H1 (cell line): ENCODE results near the gene PLEKHH3. TPM values are rescaled to one million over a fixed set of nuclear protein-coding genes. Genes with fewer than 3 reads are reported as not detected.

Experiments
- CTCF ChIA-PET: fragments of 300-600 bp; sonication (Branson Sonifier 250); formaldehyde crosslinking; loops from one replicate; lab custom pipeline; 2021; ENCODE audit not compliant: partially characterized antibody; lab: Charles Lee
- POLR2A ChIA-PET: fragments of 300-600 bp; sonication (Branson Sonifier 250); formaldehyde crosslinking; loops from one replicate; lab custom pipeline; 2021; ENCODE audit warnings: inconsistent platforms; ENCODE audit not compliant: partially characterized antibody; lab: Charles Lee
- DNase-seq, 2 experiments: peaks; one replicate each; pipeline versions ENCODE4 v3.0.0 to v3.0.0-alpha.2; 2010 to 2022; ENCODE audit warnings: low spot score in 2 of 2, low read depth in 1 of 2, mixed read lengths in 1 of 2
- FAIRE-seq: peaks from 2 replicates; lab custom pipeline; 2011; peaks lifted over from hg19 to GRCh38; lab: Jason Lieb, UNC
- H2AFZ ChIP-seq: 2 replicates; pipeline ENCODE4 v1.8.1; 2012; ENCODE audit warnings: low read length, inconsistent platforms
- H2AK5ac ChIP-seq: 2 replicates; pipeline ENCODE4 v1.6.1; 2013; ENCODE audit warnings: low read depth, low read length
- H2BK120ac ChIP-seq: replicated peaks from 2 replicates; pipeline ENCODE3; 2013; ENCODE audit warnings: low read depth, low read length, inconsistent platforms
- H2BK12ac ChIP-seq: 2 replicates; pipeline ENCODE4 v1.6.1; 2013; ENCODE audit warnings: low read depth, low read length
- H2BK15ac ChIP-seq: 2 replicates; pipeline ENCODE4 v1.6.1; 2013; ENCODE audit warnings: low read length
- H2BK20ac ChIP-seq: 2 replicates; pipeline ENCODE4 v1.6.1; 2013; ENCODE audit warnings: low read length
- H2BK5ac ChIP-seq: 2 replicates; pipeline ENCODE4 v1.6.1; 2013; ENCODE audit warnings: low read depth, low read length
- H3K14ac ChIP-seq: 2 replicates; pipeline ENCODE4 v1.6.1; 2013; ENCODE audit warnings: inconsistent platforms; ENCODE audit not compliant: insufficient read length
- H3K18ac ChIP-seq: 2 replicates; pipeline ENCODE4 v1.6.1; 2013; ENCODE audit warnings: low read length; ENCODE audit errors: extremely low read depth
- H3K23ac ChIP-seq: 2 replicates; pipeline ENCODE4 v1.6.1; 2013; ENCODE audit warnings: inconsistent platforms; ENCODE audit not compliant: insufficient read length
- H3K23me2 ChIP-seq: 2 replicates; pipeline ENCODE4 v1.6.1; 2013; ENCODE audit warnings: low read depth, low read length
- H3K27ac ChIP-seq: 2 replicates; pipeline ENCODE4 v1.6.1; 2011; ENCODE audit warnings: low read depth, low read length, inconsistent platforms
- H3K27me3 ChIP-seq, 4 experiments: replicated peaks in 1 of 4; 1 replicate in 1 of 4; 2 replicates in 3 of 4; pipeline versions ENCODE4 v1.6.1 to v1.8.1; 2011 to 2013; ENCODE audit warnings: low read length in 3 of 4, mild to moderate bottlenecking in 3 of 4, inconsistent platforms in 2 of 4, mixed read lengths in 2 of 4, moderate library complexity in 1 of 4; ENCODE audit not compliant: control insufficient read depth in 3 of 4, insufficient read depth in 3 of 4; ENCODE audit errors: extremely low read depth in 1 of 4
- H3K36me3 ChIP-seq, 4 experiments: 2 replicates each; pipeline versions ENCODE4 v1.6.1 to v1.8.1; 2011 to 2013; ENCODE audit warnings: mild to moderate bottlenecking in 4 of 4, low read length in 3 of 4, moderate library complexity in 2 of 4, control low read depth in 1 of 4, inconsistent platforms in 1 of 4; ENCODE audit not compliant: insufficient read depth in 4 of 4, control insufficient read depth in 2 of 4
- H3K4ac ChIP-seq: replicated peaks from 2 replicates; pipeline ENCODE3; 2013; ENCODE audit warnings: low read length, low read depth, mixed read lengths, inconsistent platforms; ENCODE audit not compliant: insufficient read length
- H3K4me1 ChIP-seq, 4 experiments: replicated peaks in 1 of 4; 1 replicate in 1 of 4; 2 replicates in 3 of 4; pipeline versions ENCODE4 v1.6.1 to v1.8.1; 2011 to 2013; ENCODE audit warnings: low read length in 3 of 4, inconsistent platforms in 2 of 4, mixed read lengths in 1 of 4; ENCODE audit not compliant: insufficient read depth in 4 of 4, control insufficient read depth in 3 of 4
- H3K4me2 ChIP-seq, 2 experiments: 2 replicates each; pipeline versions ENCODE4 v1.6.1 to v1.8.1; 2011 to 2013; ENCODE audit warnings: low read depth in 2 of 2, low read length in 2 of 2, control low read depth in 1 of 2, inconsistent platforms in 1 of 2, mild to moderate bottlenecking in 1 of 2; ENCODE audit not compliant: insufficient read depth in 1 of 2
- H3K4me3 ChIP-seq, 4 experiments: fragments of 200-600, 300-600 bp in 1 of 4; sonication (generic), shearing (Covaris generic), sonication (Bioruptor Twin) in 1 of 4; 2 replicates each; pipeline versions ENCODE4 v1.5.1 to v1.8.1; 2011 to 2016; ENCODE audit warnings: low read length in 4 of 4, low read depth in 3 of 4, control low read depth in 2 of 4, inconsistent platforms in 2 of 4, mild to moderate bottlenecking in 2 of 4, mixed read lengths in 1 of 4, moderate library complexity in 1 of 4; ENCODE audit not compliant: insufficient read depth in 2 of 4; ENCODE audit errors: extremely low read depth in 1 of 4
- H3K56ac ChIP-seq: replicated peaks from 2 replicates; pipeline ENCODE3; 2013; ENCODE audit warnings: low read depth, mild to moderate bottlenecking, mixed read lengths, low read length, inconsistent platforms; ENCODE audit not compliant: insufficient read length
- H3K79me1 ChIP-seq: 2 replicates; pipeline ENCODE4 v1.6.1; 2013; ENCODE audit warnings: low read depth, low read length, control low read depth
- H3K79me2 ChIP-seq, 2 experiments: 2 replicates each; pipeline versions ENCODE4 v1.6.1 to v1.8.1; 2012 to 2013; ENCODE audit warnings: low read length in 2 of 2, mild to moderate bottlenecking in 2 of 2, inconsistent platforms in 1 of 2; ENCODE audit not compliant: insufficient read depth in 2 of 2, control insufficient read depth in 1 of 2
- H3K9ac ChIP-seq, 4 experiments: replicated peaks in 1 of 4; 1 replicate in 1 of 4; 2 replicates in 3 of 4; pipeline versions ENCODE4 v1.6.1 to v1.8.1; 2011 to 2013; ENCODE audit warnings: low read depth in 3 of 4, low read length in 3 of 4, control low read depth in 2 of 4, mild to moderate bottlenecking in 2 of 4, moderate library complexity in 2 of 4, inconsistent platforms in 1 of 4; ENCODE audit errors: extremely low read depth in 1 of 4
- H3K9me3 ChIP-seq, 2 experiments: 2 replicates each; pipeline versions ENCODE4 v1.6.1 to v1.8.1; 2012 to 2013; ENCODE audit warnings: mild to moderate bottlenecking in 2 of 2, moderate library complexity in 2 of 2, control low read depth in 1 of 2, inconsistent platforms in 1 of 2, low read depth in 1 of 2, low read length in 1 of 2, mixed read lengths in 1 of 2; ENCODE audit not compliant: insufficient read depth in 2 of 2
- H4K20me1 ChIP-seq, 2 experiments: replicated peaks in 1 of 2; 2 replicates each; pipeline versions ENCODE3 to v1.8.1; 2011 to 2013; ENCODE audit warnings: inconsistent platforms in 2 of 2, low read length in 2 of 2, mild to moderate bottlenecking in 1 of 2; ENCODE audit not compliant: insufficient read depth in 2 of 2, control insufficient read depth in 1 of 2
- H4K5ac ChIP-seq: 2 replicates; pipeline ENCODE4 v1.6.1; 2013; ENCODE audit warnings: low read length, low read depth, mixed read lengths, inconsistent platforms; ENCODE audit not compliant: insufficient read length
- H4K8ac ChIP-seq: 2 replicates; pipeline ENCODE4 v1.8.0; 2013; ENCODE audit warnings: mild to moderate bottlenecking, moderate library complexity, low read length, inconsistent platforms; ENCODE audit not compliant: insufficient read depth; ENCODE audit errors: extremely low read depth
- H4K91ac ChIP-seq: replicated peaks from 2 replicates; pipeline ENCODE3; 2013; ENCODE audit warnings: low read length, mixed read lengths, inconsistent platforms; ENCODE audit not compliant: insufficient read length
- ATF2 ChIP-seq: IDR thresholded peaks from 2 replicates; pipeline ENCODE4 v1.6.1; 2012; ENCODE audit warnings: low read length, inconsistent platforms
- ATF3 ChIP-seq: IDR thresholded peaks from 2 replicates; pipeline ENCODE4 v1.6.1; 2011; ENCODE audit warnings: low read depth, mild to moderate bottlenecking, low read length; ENCODE audit not compliant: insufficient read depth
- CBX8 ChIP-seq: fragments of 300-800, 300-1000 bp; sonication (generic); IDR thresholded peaks from 2 replicates; pipeline ENCODE4 v1.7.1; 2016; ENCODE audit warnings: low read depth, low read length, borderline replicate concordance
- EGR1 ChIP-seq: IDR thresholded peaks from 2 replicates; pipeline ENCODE4 v1.6.1; 2011; ENCODE audit warnings: low read depth, low read length, borderline replicate concordance
- POLR2A ChIP-seq, 2 experiments: IDR thresholded peaks; 1 replicate in 1 of 2; 2 replicates in 1 of 2; pipeline ENCODE4 v1.6.1; 2011; ENCODE audit warnings: low read depth in 2 of 2, low read length in 2 of 2, mild to moderate bottlenecking in 2 of 2; ENCODE audit errors: control extremely low read depth in 1 of 2
- TAF1 ChIP-seq: IDR thresholded peaks from 2 replicates; pipeline ENCODE4 v1.6.1; 2011; ENCODE audit warnings: mild to moderate bottlenecking, low read depth, low read length
- WGBS, 2 experiments: shearing (Covaris generic) in 1 of 2; methylation state at CpG; one replicate each; pipeline versions ENCODE4 v1.1.6 to v1.1.7; 2013 to 2015; ENCODE audit warnings: low lambda C conversion rate in 2 of 2, mixed read lengths in 2 of 2, inconsistent platforms in 1 of 2, low coverage in 1 of 2, missing lambda C conversion rate in 1 of 2; ENCODE audit not compliant: insufficient replicate concordance in 2 of 2, insufficient coverage in 1 of 2, insufficient read length in 1 of 2; ENCODE audit errors: extremely low coverage in 1 of 2, missing lambda C conversion rate in 1 of 2; 5-methylcytosine and 5-hydroxymethylcytosine counted together
- polyA plus RNA-seq, 7 experiments: library from polyadenylated mRNA; depleted of rRNA in 3 of 7; stranded (reverse) in 5 of 7; unstranded in 2 of 7; fragments of >200 nt in 5 of 7; fragments of 200-250 nt in 2 of 7; gene quantifications; 1 replicate in 5 of 7; 2 replicates in 1 of 7; 4 replicates in 1 of 7; pipeline versions ENCODE4 v1.2.1 to v1.2.3, GENCODE V29; 2011 to 2013; ENCODE audit warnings: missing spikeins in 2 of 7, mixed read lengths in 2 of 7
- total RNA-seq: library from RNA; stranded (reverse); fragmentation: NEBNext Ultra II Directional; extraction: Animal tissue kit (Norgen Biotek cat#: 25700); gene quantifications from 2 replicates; pipeline ENCODE4 v1.2.1, GENCODE V29; 2021
- TF ChIP-seq, protein P1 (sequence below): IDR thresholded peaks from 2 replicates; pipeline ENCODE4 v1.6.1; 2011; ENCODE audit warnings: low read length, improper control_type of control experiment

Gene PLEKHH3
- total and polyA plus RNA-seq, 2 of the 8 experiments (the other 6 are each of a cell fraction or from before 2014, with no cell fraction given): 11.1 to 13.5 TPM

- no peak overlapping the region for H2BK120ac ChIP-seq
- H2BK5ac ChIP-seq: peak overlapping the region; percentile 96
- no peak overlapping the region for H3K4ac ChIP-seq
- no peak overlapping the region for H4K91ac ChIP-seq
- no peak overlapping the region for H4K8ac ChIP-seq
- H3K79me2 ChIP-seq: no peaks in the 10 kb centered on the region
- ChIA-PET POLR2A (interaction anchor here (0.6 to 14.0 kb wide), 10 partner anchors 13 to 321 kb away, joined by 3 to 239 read pairs (median 5); partner anchors contain the start of genes MLX, PSMC3IP, RAMP2 and RETREG3), CTCF (interaction anchor here (0.7 to 4.4 kb wide), 6 partner anchors 8 to 99 kb away, joined by 3 to 37 read pairs (median 6); partner anchors contain the start of genes RETREG3, TUBG1 and TUBG2)
- peaks cover 25% of the 10 kb centered on the region for H3K23me2 ChIP-seq
- no peaks in the 10 kb centered on the region for H3K79me1 ChIP-seq
- H2BK20ac ChIP-seq: no peak overlapping the region
- H2AFZ ChIP-seq: 0 out of 2 replicates have a peak overlapping the region, but pooled peaks have one; percentile 10
- H4K20me1 ChIP-seq: peaks cover 3 to 13% of the 10 kb centered on the region in 2 experiments
- no peak overlapping the region for H3K23ac ChIP-seq
- peaks cover 0 to 11% (median 0%) of the 10 kb centered on the region in 4 experiments; a peak in 3 of 8 replicates for H3K36me3 ChIP-seq
- peaks cover 0 to 40% (median 28%) of the 10 kb centered on the region in 4 experiments; a peak in 6 of 7 replicates for H3K27me3 ChIP-seq
- no peak overlapping the region for H3K14ac ChIP-seq
- peak overlapping the region; percentile 43; the same call in 1 of the 2 replicates for H2AK5ac ChIP-seq
- DNase-seq (peak; percentile 96 to 98), FAIRE-seq (peak; percentile 57)
- peak overlapping the region; percentile 58 to 88 for H3K4me2 ChIP-seq
- H3K4me3 ChIP-seq: peak overlapping the region in 3 of 4 experiments; percentile 77 to 82 (median 81); a peak in 7 of 8 replicates
- peaks cover 0 to 50% (median 35%) of the 10 kb centered on the region in 4 experiments; a peak in 6 of 7 replicates for H3K4me1 ChIP-seq
- H3K27ac ChIP-seq: peak overlapping the region; percentile 58
- no peak overlapping the region for H4K5ac ChIP-seq
- no peak overlapping the region for H3K56ac ChIP-seq
- peak overlapping the region; percentile 42 for H3K18ac ChIP-seq
- H2BK12ac ChIP-seq: peak overlapping the region; percentile 96
- H2BK15ac ChIP-seq: 0 out of 2 replicates have a peak overlapping the region, but pooled peaks have one; percentile 88
- no peaks in the 10 kb centered on the region for H3K9me3 ChIP-seq
- H3K9ac ChIP-seq: no peak overlapping the region
- WGBS, 2 experiments: 20% methylated on average over 21 of the region's 33 CpGs; no CpG with 5 or more reads in 1 of the 2 experiments
- TF ChIP-seq ATF3 (peak; percentile 84), POLR2A (IDR thresholded peaks at IDR 0.05; ENCODE audit: control extremely low read depth in 1 of 2, low read depth in 2 of 2, low read length in 2 of 2) (no peak; a peak in 1 of 3 replicates), CBX8 (no peak), TAF1 (peak; percentile 20; the same call in 1 of the 2 replicates), EGR1 (no peak), ATF2 (no peak)
- TF ChIP-seq, protein P1, sequence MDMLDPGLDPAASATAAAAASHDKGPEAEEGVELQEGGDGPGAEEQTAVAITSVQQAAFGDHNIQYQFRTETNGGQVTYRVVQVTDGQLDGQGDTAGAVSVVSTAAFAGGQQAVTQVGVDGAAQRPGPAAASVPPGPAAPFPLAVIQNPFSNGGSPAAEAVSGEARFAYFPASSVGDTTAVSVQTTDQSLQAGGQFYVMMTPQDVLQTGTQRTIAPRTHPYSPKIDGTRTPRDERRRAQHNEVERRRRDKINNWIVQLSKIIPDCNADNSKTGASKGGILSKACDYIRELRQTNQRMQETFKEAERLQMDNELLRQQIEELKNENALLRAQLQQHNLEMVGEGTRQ: peak; percentile 88
Observed at GRCh38 chr17:42677012-42677857, 441 bp upstream of the PLEKHH3 start.
